ENCODE measurements around the gene APH1B. TPM values are rescaled to one million over a fixed set of nuclear protein-coding genes. Genes with fewer than 3 reads are reported as not detected.

Gene APH1B
- total RNA-seq, 4 donors from 2014 or later: 22.9 to 35.3 (median 27.8) TPM

DNA sequence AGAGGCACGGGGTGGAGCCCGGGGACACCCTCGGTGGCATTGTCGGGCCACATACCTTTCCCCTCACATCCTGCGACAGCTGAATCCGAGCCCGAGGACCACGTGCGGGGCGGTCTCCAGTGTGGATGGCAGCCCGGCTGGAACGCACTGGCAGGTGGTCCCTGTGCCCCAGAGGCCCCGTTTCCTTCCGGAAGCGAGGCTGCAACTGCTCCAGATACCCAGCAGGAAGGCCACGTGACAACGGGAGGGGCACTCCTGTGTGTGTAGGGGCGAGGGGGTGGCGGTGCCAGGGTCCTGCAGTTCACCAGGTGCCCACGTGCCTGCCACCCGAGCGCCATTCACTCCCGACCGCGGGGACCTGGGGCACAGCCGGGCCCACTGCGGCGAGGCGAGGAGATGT is 44.1 kb downstream of the APH1B start:
- Histone ChIP-seq H3K4me3 (replicated peaks in 1 of 3) (no peak overlapping the region), H3K4me1 (no peaks in the 10 kb centered on the region), H3K27me3 (no peaks in the 10 kb centered on the region), H3K9me3 (no peaks in the 10 kb centered on the region), H3K36me3 (no peaks in the 10 kb centered on the region), H3K27ac (no peak overlapping the region)
- WGBS, 2 donors: 94 to 95% methylated on average over 20 to 28 of the region's 29 CpGs
- no peak for TF ChIP-seq POLR2A (IDR thresholded peaks at IDR 0.05)
- TF ChIP-seq CTCF (IDR thresholded peaks at IDR 0.05): no peak
- no peak for DNase-seq
- intact Hi-C loops (cut with DNase I): no loop called here

GRCh38 chr15:63322541-63322940 is 45.1 kb downstream of the APH1B start:
- Histone ChIP-seq H3K27ac (no peak overlapping the region), H3K4me1 (peaks cover 0 to 5% of the 10 kb centered on the region in 2 donors), H3K36me3 (no peaks in the 10 kb centered on the region), H3K4me3 (replicated peaks in 1 of 3) (no peak overlapping the region), H3K27me3 (no peaks in the 10 kb centered on the region), H3K9me3 (no peaks in the 10 kb centered on the region)
- TF ChIP-seq CTCF (IDR thresholded peaks at IDR 0.05): no peak
- peak; percentile 47 to 66 for DNase-seq
- intact Hi-C loops (cut with DNase I): no loop called here
- WGBS, 2 donors: 12 to 22% methylated on average over 4 of the region's 4 CpGs

DNA sequence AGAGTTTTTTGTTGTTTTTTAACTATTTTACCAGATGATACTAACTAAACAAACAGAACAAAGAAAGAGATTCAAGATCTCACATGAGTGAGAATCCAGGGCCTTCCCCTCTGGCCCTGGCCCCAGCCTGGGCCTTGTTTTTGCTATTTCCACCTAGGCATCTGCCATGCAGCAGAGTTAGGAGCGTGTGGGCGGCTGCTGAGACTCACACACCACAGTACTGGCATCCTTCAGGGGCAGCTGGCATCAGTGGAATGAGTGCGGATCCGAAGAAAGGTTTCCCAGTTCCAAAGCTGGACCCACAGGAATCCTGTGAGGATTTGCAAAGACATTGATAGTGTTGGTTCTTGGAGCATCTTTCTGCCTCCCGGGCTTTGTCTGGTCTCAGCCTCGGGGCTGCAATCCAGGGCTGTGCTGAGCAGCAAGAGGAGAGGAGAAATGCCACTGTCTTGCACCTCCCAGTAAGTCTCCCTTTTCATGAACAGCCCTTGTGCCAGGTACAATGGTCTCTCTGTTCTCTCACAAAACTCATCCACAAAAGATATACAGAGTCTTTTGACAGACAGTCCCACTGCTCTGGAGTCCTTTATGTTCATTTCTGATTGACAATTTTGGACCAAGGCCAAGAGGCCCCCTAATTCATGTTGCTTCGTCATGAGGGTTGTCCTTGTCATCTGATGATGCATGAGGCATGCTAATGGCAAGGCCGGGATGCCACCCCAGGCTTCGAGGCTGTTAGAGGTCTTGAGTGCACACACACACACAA is 46.6 kb downstream of the APH1B start:
- intact Hi-C loops (cut with DNase I): no loop called here
- H3K9me3 ChIP-seq: no peaks in the 10 kb centered on the region
- H3K27me3 ChIP-seq: no peaks in the 10 kb centered on the region
- no peak for DNase-seq
- H3K27ac ChIP-seq: no peak overlapping the region
- TF ChIP-seq POLR2A (IDR thresholded peaks at IDR 0.05) (no peak), CTCF (IDR thresholded peaks at IDR 0.05) (no peak)
- WGBS, 2 donors: 85 to 87% methylated on average over 9 of the region's 9 CpGs
- H3K4me3 ChIP-seq (replicated peaks in 1 of 3): no peak overlapping the region
- peaks cover 0 to 16% of the 10 kb centered on the region in 2 donors for H3K4me1 ChIP-seq
- no peaks in the 10 kb centered on the region for H3K36me3 ChIP-seq

DNA sequence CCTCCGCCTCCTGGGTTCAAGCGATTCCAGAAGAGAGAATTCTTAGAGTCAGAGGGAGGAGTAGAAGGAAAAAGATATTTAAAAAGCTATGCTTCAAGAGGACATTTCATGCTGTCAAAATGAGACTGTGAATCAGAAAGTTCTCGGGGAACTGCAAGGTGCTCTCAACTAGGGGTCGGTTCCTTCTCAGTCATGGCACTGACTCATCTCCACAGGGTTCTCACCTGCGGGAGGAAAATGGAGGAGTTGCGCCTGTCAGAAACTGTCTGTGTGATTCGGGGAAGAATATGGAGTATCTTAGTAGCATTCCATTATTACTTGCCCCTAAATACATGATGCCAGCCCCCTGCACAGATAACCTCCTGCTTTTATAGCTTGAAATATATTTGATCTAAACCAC is 47.4 kb downstream of the APH1B start:
- intact Hi-C loops (cut with DNase I): no loop called here
- TF ChIP-seq POLR2A (IDR thresholded peaks at IDR 0.05) (no peak), CTCF (IDR thresholded peaks at IDR 0.05) (no peak)
- WGBS, 2 donors: 90 to 99% methylated on average over 7 of the region's 7 CpGs

DNA sequence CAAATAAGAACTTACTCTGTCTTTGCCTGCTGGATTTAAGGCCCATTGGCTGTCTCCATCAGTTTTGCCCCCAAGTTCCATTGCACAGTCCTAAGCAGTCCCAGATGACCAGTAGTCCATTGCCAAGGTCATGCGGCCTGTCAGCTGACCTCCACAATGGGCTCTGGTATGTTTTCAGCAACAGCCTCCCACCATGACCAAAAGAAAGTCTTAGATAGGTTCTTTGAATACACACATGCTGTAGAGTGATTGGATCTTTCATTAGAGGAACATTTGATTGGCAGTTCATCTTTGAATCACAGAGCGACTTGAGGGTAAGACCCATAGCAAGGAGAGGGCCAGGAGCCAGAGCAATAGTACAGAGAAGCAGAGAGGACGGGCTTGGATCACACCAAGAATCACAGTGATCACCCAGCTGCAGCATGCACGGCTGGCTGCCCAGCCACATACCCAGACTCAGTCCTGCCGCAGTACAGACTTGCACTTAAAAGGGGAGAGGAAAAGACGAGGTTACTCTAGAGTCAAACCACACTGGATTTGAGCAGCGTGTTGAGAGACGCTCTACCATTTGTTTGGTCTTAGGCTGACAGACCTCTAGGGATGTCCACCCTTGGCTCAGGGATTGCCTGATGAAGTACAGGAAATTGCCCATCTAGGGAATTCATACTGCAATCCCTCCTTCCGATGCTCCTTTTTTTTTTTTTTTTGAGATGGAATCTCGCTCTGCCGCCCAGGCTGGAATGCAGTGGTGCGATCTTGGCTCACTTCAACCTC is 50.4 kb downstream of the APH1B start:
- no peaks in the 10 kb centered on the region for H3K9me3 ChIP-seq
- peak overlapping the region; percentile 47 to 65 (median 63) for H3K27ac ChIP-seq
- H3K4me3 ChIP-seq (replicated peaks in 1 of 3): no peak overlapping the region
- WGBS, 2 donors: 25 to 37% methylated on average over 12 of the region's 12 CpGs
- no peaks in the 10 kb centered on the region for H3K36me3 ChIP-seq
- H3K4me1 ChIP-seq: peaks cover 0 to 16% of the 10 kb centered on the region in 2 donors
- intact Hi-C loops (cut with DNase I): no loop called here
- H3K27me3 ChIP-seq: no peaks in the 10 kb centered on the region
- TF ChIP-seq CTCF (IDR thresholded peaks at IDR 0.05) (no peak), POLR2A (IDR thresholded peaks at IDR 0.05) (peak in 1 of 2 donors; percentile 40)
- DNase-seq: peak; percentile 87 to 91

More for the DNA sequence above, 47.4 kb downstream of the APH1B start:
- Histone ChIP-seq H3K36me3 (no peaks in the 10 kb centered on the region), H3K4me1 (peaks cover 0 to 16% of the 10 kb centered on the region in 2 donors), H3K27me3 (no peaks in the 10 kb centered on the region), H3K4me3 (replicated peaks in 1 of 3) (no peak overlapping the region), H3K27ac (no peak overlapping the region), H3K9me3 (no peaks in the 10 kb centered on the region)
- no peak for DNase-seq

Data from thyroid gland (tissue), 4 donors.